Measurements from ENCODE around the gene UBA52.
"Not testable (repeated sequence)": the region's sequence is repeated elsewhere in the genome, so short reads cannot be mapped to it uniquely, and the experiment has no call there.

UBA52 gene

DNA sequence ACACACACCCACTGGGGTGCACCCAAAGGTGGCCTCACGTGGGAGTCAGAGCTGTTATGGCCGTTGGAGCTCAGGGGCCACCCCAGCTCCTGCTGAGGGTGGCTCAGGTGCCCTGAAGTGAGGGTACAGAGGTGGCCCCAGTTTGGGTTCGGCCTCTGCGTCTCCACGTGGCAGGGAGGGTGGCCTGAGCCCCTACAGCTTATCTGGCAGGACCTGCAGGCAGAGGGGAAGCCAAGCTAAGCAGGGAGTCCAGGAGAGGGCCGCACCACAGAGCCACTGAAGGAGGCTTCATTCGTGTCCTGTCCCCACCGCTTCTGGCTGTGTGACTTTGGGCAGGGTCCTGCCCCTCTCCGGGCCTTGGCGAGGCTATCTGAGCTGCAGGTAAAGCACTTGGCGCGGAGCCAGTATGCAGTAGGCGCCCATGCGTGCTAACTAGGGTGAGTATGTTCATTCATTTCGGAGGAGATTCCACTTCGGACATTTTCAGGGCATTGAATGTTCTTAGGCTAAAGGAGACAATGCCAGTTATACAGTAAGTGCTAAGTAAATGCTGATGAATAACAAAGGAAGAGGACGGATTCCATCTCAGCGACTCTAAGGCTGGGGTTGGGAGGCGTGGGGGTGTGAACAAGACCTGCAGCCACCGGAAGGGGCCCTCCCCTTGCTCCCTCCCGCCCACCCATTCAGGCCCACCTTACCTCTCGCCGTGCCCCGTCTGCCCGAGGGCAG, 21.9 kb downstream of the UBA52 start:
- no peak for DNase-seq (ENCODE audit: low spot score)

DNA sequence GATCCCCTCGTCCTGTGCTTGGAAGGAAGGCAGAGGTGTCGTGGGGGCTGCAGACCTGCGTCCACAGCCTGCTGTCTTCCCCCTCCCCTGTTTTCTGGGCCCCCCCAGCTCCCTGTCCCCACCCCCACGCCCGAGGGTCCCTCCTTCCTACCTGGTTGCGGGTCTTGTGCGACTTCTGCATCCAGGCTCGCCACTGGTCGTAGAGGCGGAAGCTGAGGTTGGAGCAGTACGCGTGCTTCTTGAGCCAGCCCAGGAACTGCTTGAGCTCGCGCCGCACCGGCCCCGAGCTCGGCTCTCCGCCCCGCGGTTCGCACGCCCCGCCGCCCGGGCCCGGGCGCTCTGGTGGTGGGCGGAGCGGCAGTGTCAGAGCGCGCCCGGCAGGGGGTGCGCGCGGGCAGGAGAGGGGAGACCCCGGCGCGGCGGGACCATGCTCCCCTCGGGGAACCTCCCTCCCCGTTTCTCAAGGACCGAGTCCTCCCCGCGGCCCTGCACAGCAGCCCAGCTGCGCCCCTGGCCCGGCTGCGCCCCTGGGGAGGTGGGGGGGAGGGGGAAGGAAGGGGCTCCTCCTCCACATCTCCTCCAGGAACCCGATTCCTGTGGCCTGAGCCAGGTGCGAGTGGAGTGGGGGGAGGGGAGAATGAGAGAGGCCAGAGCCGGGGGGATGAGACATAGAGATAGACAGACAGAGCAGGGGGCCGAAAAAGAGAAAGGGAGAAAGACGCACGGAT, 22.6 kb downstream of the UBA52 start:
- no peak for DNase-seq (ENCODE audit: low spot score)

DNA sequence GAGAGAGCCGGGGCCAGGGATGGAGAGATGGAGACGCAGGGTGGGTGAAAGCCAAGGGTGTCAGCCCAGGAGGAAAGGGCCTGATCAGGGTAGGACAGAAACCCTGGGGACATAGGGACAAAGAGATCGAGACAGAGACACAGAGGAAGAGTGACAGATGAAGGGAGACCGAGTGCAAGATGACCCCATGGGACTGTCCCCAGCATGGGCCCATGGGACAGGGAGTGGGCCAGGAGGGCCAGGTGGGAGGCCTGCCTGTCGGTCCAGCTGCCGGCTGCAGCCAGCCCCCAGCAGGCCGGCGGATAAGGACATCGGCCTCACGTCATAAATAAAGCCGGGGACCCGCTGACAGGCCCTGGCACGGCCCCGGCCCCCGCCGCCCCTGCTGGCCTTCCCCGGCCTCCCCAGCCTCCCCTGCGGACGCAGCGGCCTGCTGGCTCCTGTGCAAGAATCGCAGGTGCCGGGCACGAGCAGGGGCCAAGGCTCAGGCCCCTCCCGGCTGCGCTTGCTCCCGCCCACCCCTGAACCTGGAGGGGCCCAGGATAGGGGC, 23.2 kb downstream of the UBA52 start:
- DNase-seq (ENCODE audit: low spot score), result no peak

DNA sequence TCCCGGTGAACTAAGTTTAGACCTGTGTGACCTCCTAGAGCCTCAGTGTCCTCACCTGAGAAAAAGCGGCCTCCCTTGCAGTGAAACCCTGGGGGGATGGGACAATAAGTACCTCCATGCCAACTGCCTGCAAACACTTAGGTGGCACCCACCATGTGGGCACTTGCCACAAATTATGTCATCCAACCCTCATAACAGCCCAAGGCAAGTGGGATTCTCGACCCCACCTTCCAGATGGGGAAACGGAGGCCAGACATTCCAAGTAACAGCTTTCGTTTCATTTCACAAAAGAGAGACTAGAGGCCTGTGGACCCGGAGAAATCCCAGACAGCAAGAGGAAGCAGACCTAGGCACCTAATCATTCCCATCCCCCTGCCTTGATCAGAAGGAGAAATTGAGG, 23.8 kb downstream of the UBA52 start:
- no peak for DNase-seq (ENCODE audit: low spot score)

DNA sequence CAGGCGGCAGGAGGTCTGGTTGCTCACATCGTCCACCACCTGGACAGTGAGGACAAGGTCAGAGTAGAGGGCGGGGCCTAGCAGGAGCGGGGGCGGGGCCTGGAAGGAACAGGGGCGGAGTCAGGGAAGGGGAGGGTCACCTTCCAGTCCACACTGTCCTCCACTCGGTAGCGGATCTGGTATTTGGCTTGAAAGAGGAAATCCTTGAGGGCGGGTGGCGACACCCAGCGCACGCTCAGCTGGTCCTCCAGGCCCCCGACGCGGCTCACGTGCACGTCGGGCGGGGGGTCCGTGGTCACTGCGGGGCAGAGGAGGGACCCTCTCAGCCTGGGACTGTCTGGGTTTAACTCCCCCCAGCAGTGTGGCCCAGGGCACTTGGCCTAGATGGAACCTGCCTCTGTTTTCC, 25.1 kb downstream of the UBA52 start:
- DNase-seq (ENCODE audit: low spot score), result no peak

DNA sequence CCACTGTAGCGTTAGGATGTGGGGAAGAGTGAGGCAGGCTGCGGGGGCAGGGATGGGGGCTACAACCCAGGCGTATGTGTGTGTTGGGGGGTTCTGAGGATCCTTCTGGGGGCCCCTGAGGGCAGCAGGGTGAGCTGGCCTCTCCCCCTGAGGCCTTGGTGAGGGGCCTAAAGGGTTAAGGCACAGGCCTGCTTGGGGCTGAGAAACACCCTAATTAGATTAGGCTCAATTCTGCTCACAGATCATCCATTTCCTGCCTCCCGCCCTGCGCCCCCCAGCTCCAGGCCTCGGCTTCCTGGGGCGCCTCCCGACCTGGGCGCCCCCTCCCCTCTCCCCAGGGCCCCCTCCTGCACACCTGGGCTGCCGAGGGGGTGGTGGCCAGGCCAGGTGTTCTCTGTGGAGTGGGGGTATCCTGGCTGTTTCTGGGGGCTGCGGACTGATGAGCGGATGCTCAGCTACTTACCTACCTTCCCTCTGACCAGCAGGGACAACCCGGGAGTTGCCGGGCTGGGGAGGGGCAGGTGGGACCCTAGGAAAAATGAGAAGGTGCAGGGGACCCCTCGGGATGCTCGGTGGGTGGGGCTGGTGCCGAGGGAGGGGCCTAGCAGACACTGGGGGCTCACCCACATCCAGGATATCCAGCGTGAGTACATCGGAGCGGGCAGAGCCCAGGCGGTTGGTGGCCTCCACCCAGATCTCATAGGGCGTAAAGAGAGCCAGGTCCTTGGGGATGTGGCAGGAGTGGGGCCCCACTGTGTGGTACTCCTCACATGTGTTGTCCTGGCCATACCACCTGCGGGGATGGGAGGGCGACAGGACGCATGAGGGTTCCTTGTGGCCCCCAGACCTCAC, 26.4 kb downstream of the UBA52 start:
- DNase-seq (ENCODE audit: low spot score), result no peak

DNA sequence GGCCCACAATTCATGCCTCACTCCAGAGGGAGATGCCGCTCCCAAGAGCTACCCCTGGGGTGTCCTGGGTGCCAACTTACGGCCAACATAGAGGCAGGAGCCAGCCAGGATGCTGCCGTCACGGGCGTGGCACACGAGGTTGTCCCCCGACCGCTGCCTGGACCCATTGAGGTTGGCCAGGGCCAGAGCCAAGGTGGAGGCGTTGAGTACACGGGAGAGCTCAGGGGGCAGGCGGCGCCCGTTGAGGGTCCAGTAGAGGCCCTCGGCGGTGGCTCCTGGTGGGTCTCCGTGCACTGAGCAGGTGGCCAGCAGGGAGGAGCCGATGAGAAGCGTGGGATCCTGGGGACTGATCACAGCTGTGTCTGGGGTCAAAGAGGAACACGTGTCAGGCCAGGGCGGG, 27.8 kb downstream of the UBA52 start:
- DNase-seq (ENCODE audit: low spot score), result no peak

DNA sequence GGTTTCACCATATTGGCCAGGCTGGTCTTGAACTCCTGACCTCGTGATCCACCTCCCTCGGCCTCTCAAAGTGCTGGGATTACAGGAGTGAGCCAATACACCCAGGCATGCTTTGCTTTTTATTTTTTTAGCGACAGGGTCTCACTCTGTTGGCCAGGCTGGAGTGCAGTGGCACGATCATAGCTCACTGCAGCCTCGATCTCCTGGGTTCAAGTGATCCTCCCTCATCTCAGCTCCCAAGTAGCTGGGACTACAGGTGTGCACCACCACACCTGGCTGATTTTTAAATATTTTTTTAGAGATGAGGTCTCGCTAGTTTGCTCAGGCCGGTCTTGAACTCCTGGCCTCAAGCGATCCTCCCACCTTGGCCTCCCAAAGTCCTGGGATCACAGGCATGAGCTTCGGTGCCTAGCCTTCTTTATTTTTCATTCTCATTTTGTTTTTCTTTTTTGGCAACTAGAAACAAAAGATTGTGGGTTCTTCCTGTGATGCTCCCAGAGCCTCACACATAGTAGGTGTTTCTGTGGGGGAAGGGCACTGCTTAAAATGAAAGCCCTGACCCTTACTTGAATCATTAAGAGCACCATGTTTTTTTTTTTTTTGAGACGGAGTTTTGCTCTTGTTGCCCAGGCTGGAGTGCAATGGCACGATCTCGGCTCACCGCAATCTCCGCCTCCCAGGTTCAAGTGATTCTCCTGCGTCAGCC, 29.2 kb downstream of the UBA52 start:
- DNase-seq (ENCODE audit: low spot score), result not testable (repeated sequence)

DNA sequence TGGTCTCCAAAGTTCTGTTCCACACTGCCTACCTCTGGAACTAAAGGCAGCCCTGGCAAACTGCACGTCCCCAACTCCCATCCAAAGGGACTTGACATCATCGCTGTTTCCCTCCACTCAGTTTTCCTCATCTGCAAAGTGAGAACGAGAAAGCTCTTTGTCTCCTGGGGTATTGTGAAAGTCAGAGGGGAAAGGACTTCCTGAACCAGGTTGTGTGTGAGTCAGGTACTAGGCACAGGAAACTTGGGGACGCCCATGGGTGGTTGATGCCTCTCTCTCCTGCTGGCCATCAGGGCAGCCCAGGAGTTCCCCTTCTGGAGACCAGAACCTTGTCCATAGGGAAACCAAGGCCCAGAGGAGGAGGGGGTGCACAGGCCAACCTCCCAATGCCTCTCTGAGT, 30.2 kb downstream of the UBA52 start:
- no peak for DNase-seq (ENCODE audit: low spot score)

DNA sequence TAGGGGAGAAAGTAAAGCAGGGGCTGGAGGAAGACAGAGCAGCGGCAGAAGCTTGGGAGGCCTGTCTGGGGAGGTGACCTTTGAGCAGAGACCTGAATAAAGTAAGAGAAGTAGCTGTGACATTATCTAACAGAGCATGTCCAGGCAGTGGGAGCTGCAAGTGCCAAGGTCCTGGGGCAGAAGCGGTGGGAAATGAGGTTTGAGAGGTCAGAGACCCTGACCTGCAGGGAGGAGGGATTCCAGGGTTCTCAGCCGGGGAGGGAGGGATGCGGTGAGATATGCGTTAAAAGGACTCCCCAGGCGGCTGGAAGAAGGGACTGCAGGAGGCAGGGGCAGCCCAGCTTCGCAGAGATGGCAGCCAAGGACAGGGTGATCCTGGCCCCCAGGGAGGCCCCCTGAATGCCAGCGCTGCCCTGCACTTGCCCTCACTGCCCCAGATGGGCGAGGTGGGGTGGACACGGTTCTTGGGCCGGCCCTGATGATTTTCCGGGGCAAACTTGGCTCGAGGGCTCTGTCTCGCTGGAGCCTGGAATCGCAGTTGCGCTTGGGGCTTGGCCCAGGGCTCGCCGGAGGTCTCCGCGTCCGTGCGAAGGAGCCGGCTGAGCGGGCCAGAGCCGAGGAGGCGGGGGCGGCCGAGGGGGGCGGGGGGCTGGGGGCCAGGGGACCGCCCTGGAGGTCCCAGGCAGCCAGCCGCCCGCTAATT, 31.7 kb downstream of the UBA52 start:
- no peak for DNase-seq (ENCODE audit: low spot score)

DNA sequence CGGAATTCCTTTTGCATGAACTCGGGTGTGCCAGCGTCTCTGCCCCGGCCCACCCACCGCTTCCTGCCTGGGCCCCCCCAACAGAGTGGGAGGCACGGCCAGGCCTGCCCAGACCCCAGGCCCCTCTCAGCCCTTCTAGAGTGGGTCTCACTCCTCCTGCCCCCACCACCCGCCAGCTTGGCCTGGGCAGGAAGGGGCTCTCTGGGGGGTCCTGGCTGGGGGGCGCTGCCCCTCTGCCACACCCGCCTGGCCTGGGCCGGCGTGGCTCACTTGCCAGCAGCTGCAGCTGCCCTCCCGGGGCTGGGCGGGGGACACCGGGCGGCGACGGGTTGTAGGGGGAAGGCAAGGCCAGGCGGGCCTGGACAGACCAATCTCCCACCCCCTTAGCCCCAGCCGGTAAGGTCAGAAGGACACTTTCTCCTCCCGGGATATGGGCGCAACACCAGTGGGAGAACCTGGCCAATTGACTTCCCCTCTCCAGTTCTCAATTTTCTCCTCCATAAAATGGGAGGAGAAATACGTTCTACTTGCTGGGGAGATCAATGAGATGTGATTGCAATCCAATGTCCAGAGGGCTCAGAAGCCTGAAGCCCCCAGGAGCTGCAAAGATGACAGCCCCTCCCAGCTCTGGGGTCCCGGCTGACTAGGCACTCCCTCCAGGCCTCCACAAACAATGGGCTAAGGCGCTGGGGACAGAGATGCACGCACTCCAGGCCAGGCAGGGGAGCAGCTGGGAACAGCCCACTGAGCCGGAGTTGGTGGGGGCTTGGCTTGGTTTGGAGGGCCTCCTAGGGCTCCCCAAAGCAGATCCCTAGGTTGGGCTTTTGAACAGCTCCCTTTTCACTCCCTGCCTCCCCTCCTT, 32.5 kb downstream of the UBA52 start:
- DNase-seq (ENCODE audit: low spot score), result no peak

DNA sequence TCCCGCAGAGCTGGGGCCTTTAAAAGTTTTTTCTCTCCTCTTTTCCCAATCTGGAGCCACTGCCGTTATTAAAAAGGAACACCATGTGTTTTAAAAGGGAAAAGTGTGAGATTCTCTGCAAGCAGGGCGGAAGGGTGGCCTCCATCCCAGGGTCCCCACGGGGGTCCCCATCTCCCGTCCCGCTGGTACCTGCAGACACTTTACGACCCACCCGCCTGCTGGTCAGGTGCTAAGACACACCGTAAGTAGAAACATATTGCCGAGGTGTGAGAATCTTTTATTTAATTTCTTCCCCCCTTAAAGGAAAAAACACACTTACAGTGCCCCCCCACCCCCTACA, 33.1 kb downstream of the UBA52 start:
- DNase-seq (ENCODE audit: low spot score), result no peak

DNA sequence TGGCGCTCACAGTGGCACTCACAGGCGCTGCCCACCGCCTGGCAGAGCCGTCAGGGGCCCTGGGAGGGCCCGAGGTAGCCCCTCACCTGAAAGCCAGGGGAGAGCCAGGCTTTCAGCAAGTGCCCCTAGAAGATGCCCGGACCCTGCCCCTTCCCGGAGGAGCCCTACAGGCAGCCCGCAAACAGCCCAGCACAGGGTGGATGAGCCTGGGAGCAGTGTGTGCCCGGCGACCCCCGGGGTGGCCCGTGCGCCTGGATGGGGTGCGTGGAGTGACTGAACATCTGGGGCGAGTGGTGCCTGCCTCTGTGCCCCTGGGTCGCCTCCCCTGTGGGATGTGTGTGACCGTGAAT, 33.5 kb downstream of the UBA52 start:
- DNase-seq (ENCODE audit: low spot score), result no peak

DNA sequence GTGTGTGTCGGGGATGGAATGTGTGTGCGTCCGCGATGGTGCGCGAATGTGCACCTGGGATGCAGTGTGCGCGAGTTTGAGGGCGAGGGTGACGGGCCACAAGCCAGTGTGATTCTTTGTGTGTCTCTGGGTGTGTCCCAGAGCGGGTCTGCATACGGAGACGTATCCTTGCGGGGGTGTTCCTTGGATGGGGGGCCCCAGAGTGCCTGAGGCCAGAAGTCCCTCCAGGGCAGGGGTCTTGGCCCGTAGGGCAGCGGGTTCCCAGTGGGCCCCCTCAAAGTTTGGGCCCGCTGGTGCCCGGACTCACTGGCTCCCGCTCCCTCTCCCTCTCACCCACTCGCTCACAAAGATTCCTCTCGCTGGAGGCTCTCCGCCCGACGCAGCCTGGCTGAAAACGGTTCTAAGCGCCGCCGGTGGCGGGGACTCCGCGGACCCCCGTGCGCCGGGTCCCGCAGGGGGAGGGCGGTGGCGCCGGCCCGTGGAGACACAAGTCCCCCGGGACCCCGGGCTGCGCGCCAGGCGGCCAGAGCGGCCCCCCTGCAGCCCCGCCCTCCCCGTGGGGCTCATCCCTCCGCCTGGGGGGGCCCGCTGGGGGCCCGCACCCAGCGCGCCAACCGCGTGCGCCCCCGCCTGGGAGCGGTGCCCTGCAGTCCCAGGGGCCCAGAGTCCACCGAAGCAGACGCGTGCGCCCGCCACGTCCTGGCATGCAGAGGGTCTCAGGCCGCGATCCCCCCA, 34.1 kb downstream of the UBA52 start:
- no peak for DNase-seq (ENCODE audit: low spot score)

DNA sequence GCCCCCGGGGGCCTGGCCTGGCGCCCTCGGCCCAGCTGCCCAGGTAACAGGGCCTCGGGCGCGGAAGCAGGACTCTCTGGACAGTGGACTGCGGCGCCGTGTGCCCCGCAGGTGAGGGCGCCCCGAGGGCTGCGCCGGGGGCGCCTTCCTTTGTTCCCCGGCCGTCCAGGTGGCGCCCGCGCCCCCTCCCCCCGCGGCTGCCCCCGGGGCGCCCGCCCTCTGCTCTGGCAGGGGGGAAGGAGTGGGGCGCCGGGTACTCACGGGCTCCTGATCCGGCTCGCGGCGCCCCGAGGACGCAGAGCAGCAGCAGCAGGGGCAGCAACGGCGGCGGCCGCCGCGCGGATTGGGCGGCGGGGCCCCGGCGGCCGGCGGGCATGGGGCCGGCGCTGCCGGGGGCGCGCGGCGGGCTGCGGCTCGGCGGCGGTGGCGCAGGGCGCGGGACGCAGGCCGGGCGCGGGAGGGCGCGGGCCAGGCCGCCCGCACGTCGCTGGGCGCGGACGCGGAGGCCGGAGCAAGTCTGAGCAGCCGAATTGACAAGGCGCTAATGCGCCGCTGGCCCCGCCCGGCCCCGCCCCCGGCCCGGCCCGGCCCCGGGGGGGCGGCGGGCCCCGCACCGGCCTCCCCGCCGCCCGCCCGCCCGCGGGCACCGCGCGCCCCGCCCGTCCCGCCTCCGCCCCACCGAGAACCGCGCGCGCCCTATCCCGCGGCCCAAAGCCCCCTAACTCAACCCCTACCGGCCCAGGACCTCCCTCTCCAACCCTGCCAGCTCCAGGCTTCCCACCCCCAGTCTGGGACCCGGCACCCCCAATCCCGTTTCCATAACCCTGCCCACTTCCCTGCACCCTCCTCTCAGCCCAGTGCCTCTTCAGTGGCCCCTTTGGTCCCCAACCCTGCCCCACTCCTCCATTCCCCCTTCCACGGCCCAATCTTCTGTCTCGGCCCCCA, 34.9 kb downstream of the UBA52 start, which contains the start of gene CRLF1:
TSS of gene CRLF1 (minus strand) at position 519 of the 945 bp plus-strand sequence. CDS start at position 376, 143 bp downstream.
- DNase-seq (ENCODE audit: low spot score), result no peak

DNA sequence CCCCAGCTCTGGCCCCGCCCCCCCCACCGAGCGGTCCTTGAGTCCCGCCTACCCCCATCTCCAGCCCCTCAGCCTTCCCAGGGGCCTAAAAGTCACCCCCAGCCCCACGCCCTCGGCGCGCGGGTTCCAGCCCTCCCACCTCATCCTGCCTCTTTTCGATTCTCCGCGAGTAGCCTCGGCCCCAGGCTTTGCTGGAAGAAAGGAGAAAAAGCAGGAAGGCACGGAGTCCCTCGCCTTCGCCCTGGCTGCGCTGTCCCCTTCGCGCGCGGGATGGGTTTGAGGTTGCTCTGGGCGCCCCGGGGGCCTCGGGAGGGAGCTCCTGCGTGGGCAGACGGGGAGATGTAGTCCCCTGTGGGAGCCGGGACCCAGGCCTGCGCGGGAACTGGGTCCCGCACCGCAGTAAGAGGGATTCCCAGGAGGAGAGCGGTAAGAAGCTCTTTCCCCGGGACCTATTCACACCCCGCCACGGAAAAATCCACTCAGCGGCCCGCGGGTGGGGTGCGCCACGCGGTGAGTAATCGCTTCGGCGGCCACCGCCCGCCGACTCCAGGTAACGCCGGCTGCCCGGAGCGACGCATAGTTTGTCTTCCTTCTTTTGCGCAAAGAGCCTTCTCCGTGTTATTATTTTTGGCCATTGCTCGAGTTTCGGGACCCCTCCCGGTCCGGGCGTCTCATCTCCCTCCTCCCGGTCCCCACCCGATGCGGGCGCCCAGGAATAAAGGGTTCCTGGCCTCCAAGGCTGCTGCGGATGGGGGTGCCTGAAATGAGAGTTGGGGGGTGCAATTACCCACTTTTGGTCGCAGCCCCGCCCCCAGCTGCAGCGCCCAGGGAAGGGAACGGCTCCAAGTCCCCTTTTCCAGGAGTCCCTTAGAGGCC, 35.8 kb downstream of the UBA52 start:
- no peak for DNase-seq (ENCODE audit: low spot score)

DNA sequence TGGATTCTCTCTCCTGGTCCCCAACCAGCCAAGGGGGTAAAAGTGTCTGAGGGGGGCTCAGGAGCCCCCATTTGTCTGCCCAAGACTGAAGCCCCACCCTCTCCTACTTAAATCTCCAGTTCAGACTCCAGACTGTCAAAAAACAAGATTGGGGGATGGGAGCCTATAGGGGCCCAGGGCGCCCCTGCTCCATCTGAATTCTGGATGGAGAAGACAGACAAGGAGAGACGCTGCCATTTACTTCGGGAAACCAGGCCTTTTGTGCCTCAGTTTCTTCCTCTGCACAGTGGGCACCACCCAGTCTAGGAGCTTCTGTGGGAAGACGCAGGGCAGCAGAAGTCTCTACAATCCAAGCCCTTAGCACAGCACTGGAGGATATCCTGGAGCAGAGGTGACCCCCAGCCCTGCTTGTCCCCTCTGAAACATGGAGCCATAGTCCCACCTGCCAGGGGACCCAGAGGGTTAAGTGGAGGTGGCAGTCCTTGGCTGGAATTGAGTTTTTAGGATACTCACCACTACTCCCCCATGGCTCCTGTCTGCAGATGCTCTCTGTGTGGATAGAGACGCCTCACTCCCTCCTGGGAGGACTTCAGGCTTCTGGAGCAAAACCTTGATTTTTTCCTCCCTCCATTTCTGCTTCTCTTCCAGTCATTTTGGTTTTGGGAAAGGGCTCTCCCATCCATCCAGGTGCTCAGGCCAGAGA, 36.6 kb downstream of the UBA52 start:
- DNase-seq (ENCODE audit: low spot score), result no peak

All from pons (tissue), 1 donor.